MM.1S (cell line): ENCODE measurements around the gene TSPEAR.
A peak's percentile ranks its signal among the peaks of the same experiment; 100 is the strongest.
"Not testable (repeated sequence)": the region's sequence is repeated elsewhere in the genome, so short reads cannot be mapped to it uniquely, and the experiment has no call there.

Experiments
- DNase-seq: peaks from one replicate; pipeline ENCODE4 v3.0.0-alpha.2; 2015
- H2AFZ ChIP-seq: fragments of 300-600 bp; sonication (generic); 2 replicates; pipeline ENCODE4 v1.6.0; 2016; ENCODE audit warnings: antibody characterized with exemption, low read length
- H3F3A ChIP-seq: fragments of 300-600 bp; sonication (generic); 2 replicates; pipeline ENCODE4 v1.6.1; 2016; ENCODE audit warnings: mild to moderate bottlenecking, antibody characterized with exemption, low read length, moderate library complexity, mixed read lengths; ENCODE audit not compliant: insufficient read depth
- H3K27ac ChIP-seq: fragments of 300-600 bp; sonication (generic); 2 replicates; pipeline ENCODE4 v1.5.1; 2016; ENCODE audit warnings: mild to moderate bottlenecking, low read length
- H3K27me3 ChIP-seq: fragments of 300-600 bp; sonication (generic); replicated peaks from 2 replicates; pipeline ENCODE4 v1.6.0; 2016; ENCODE audit warnings: low read length; ENCODE audit not compliant: insufficient read depth
- H3K36me3 ChIP-seq: fragments of 300-600 bp; sonication (generic); replicated peaks from 2 replicates; pipeline ENCODE4 v1.6.1; 2016; ENCODE audit warnings: mild to moderate bottlenecking, low read length, mixed read lengths; ENCODE audit not compliant: insufficient read depth
- H3K4me1 ChIP-seq: fragments of 300-600 bp; sonication (generic); 2 replicates; pipeline ENCODE4 v1.6.1; 2016; ENCODE audit warnings: low read length, mixed read lengths
- H3K4me2 ChIP-seq: fragments of 300-600 bp; sonication (generic); 2 replicates; pipeline ENCODE4 v1.6.0; 2016; ENCODE audit warnings: low read depth, low read length
- H3K4me3 ChIP-seq: fragments of 300-600 bp; sonication (generic); 2 replicates; pipeline ENCODE4 v1.5.1; 2016; ENCODE audit warnings: low read length, mixed read lengths
- H3K79me2 ChIP-seq: fragments of 300-600 bp; sonication (generic); 2 replicates; pipeline ENCODE4 v1.6.1; 2016; ENCODE audit warnings: mixed run types, low read length, mixed read lengths
- H3K9ac ChIP-seq: fragments of 300-600 bp; sonication (generic); 2 replicates; pipeline ENCODE4 v1.6.1; 2016; ENCODE audit warnings: low read length, mixed read lengths
- H3K9me2 ChIP-seq: fragments of 300-600 bp; sonication (generic); replicated peaks from 2 replicates; pipeline ENCODE4 v1.6.1; 2016; ENCODE audit warnings: mild to moderate bottlenecking, low read length, mixed read lengths; ENCODE audit not compliant: insufficient read depth
- H3K9me3 ChIP-seq: fragments of 300-600 bp; sonication (generic); replicated peaks from 2 replicates; pipeline ENCODE4 v1.6.1; 2016; ENCODE audit warnings: mild to moderate bottlenecking, low read length, mixed read lengths; ENCODE audit not compliant: insufficient read depth
- H4K20me1 ChIP-seq: fragments of 300-600 bp; sonication (generic); 2 replicates; pipeline ENCODE4 v1.6.1; 2016; ENCODE audit warnings: mild to moderate bottlenecking, low read length, moderate library complexity, mixed read lengths; ENCODE audit not compliant: insufficient read depth
- CTCF ChIP-seq: fragments of 300-600 bp; sonication (generic); IDR thresholded peaks from 2 replicates; pipeline ENCODE4 v1.5.1; 2016; ENCODE audit warnings: antibody characterized with exemption, low read length, mixed read lengths
- EZH2 ChIP-seq: fragments of 300-600 bp; sonication (generic); optimal IDR thresholded peaks from 2 replicates; pipeline ENCODE3; 2017; ENCODE audit warnings: low read depth, mild to moderate bottlenecking, antibody characterized with exemption, low read length, mixed read lengths
- EZH2phosphoT487 ChIP-seq: fragments of 300-600 bp; sonication (generic); IDR thresholded peaks from 2 replicates; pipeline ENCODE4 v1.6.1; 2018; ENCODE audit warnings: antibody characterized with exemption, low read length

TSPEAR gene

GRCh38 chr21:44482581-44483287 lies 228.6 kb downstream of the TSPEAR start:
- TF ChIP-seq EZH2phosphoT487 (no peak), CTCF (no peak), EZH2 (no peak)
- Histone ChIP-seq H3F3A (no peaks in the 10 kb centered on the region), H3K4me3 (no peak overlapping the region), H3K27me3 (peaks cover 60% of the 10 kb centered on the region), H3K4me1 (no peaks in the 10 kb centered on the region), H3K9me3 (no peaks in the 10 kb centered on the region), H4K20me1 (no peaks in the 10 kb centered on the region), H3K9me2 (no peaks in the 10 kb centered on the region), H2AFZ (no peak overlapping the region), H3K9ac (no peak overlapping the region), H3K36me3 (no peaks in the 10 kb centered on the region), H3K4me2 (no peak overlapping the region), H3K27ac (no peak overlapping the region), H3K79me2 (no peaks in the 10 kb centered on the region)
- no peak for DNase-seq

GRCh38 chr21:44480200-44481053 lies 230.9 kb downstream of the TSPEAR start:
- Histone ChIP-seq H3K79me2 (no peaks in the 10 kb centered on the region), H3K9ac (no peak overlapping the region), H3K9me2 (no peaks in the 10 kb centered on the region), H3K27ac (no peak overlapping the region), H3K9me3 (no peaks in the 10 kb centered on the region), H3K4me3 (no peak overlapping the region), H3K36me3 (no peaks in the 10 kb centered on the region), H3K4me2 (no peak overlapping the region), H3F3A (no peaks in the 10 kb centered on the region), H2AFZ (no peak overlapping the region), H3K4me1 (no peaks in the 10 kb centered on the region), H3K27me3 (peaks cover 48% of the 10 kb centered on the region), H4K20me1 (no peaks in the 10 kb centered on the region)
- TF ChIP-seq EZH2phosphoT487 (no peak), CTCF (no peak), EZH2 (no peak)
- DNase-seq, result no peak

- H3K27ac ChIP-seq, H3F3A ChIP-seq, H3K4me2 ChIP-seq, H3K9me3 ChIP-seq, H3K4me3 ChIP-seq, H4K20me1 ChIP-seq, H3K9me2 ChIP-seq, H3K9ac ChIP-seq, H3K36me3 ChIP-seq, H3K79me2 ChIP-seq, H3K4me1 ChIP-seq, H2AFZ ChIP-seq: not testable (repeated sequence)
- peaks cover 43% of the 10 kb centered on the region for H3K27me3 ChIP-seq
- peak; percentile 43 for TF ChIP-seq CTCF
- peak; percentile 36 for DNase-seq
These were observed 231.7 kb downstream of the TSPEAR start for GRCh38 chr21:44479556-44480199.
